HG03139 (cell line): Measurements from ENCODE around the gene SIL1.
"Not testable (repeated sequence)": the region's sequence is repeated elsewhere in the genome, so short reads cannot be mapped to it uniquely, and the experiment has no call there.

Experiments
- ATAC-seq: cut with Tn5 transposase; IDR thresholded peaks from one replicate; pipeline ENCODE4 v1.9.1; 2021; ENCODE audit not compliant: unreplicated experiment

The SIL1 gene

DNA sequence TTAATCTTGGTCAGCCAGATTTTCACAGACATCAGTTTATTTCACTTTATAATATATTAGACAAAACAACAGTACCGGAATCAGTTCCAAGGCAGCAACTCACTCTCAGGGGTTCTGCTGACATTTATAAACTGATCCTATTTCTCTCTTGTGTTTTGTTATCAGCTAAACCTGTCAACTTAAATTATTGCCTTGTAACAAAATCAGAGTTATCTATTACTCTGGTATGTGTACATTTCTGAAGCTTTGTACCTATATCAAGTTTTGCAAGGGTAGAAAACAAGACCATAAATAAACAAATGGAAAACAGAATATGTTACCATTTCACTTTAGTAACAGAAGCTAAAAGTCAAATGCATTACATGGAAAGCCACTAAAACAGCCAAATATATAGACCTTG lies 122.1 kb downstream of the SIL1 start:
- no peak for ATAC-seq

DNA sequence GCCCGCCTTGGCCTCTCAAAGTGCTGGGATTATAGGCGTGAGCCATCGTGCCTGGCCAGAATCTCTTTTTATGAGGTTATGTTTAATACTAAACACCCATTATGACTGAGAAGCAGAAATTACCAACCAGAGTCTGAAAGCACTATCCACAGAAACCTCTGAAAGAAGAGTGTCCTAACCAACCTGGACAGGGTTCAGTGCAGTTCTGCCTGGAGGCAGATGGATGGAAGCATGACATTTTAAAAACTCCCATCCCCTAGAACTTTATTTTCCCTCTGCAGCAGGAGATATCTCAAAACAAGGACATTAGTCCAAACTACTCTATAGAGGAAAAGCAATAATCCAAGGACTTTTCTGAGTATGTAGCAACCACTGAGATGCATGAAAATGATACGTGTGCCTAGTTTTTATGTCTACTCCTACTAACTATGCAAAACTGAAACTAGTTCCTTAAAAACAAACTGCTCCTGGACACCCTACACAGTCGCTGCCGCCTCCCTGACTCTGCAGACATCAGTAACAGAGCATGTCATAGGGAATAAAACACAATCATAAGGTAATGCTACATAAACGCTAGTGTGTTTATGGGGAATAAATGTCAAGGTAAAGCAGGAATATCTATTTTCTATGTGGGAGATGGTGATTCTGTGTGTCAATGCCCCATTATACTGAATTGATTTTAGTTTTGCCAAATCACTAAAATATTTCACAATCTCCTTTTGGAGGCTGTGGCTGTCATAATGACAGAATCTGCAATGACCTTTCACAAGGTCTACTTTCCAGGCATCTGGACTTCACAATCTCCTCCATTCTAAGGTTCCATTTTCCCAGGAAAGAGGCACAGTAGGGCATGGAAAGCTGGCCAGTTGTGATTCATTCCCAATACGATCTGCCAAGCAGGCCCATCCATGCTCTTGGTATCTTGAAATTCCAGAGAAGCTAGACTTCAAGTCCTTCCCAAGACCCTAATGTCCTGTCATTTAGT lies 122.8 kb downstream of the SIL1 start:
- ATAC-seq: no peak

DNA sequence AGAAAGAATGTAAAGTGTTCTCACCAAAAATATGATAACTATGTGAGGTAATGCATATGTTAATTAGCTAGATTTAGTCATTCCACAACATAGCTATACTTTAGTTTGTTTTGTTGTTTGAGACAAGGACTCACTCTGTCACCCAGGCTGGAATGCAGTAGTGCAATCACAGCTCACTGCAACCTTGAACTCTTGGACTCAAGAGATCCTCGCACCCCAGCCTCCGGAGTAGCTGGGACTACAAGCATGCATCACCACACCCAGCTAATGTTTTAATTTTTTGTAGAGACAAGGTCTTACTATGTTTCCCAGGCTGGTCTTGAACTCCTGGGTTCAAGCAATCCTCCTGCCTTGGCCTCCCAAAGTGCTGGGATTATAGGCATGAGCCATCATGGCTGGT lies 124.2 kb downstream of the SIL1 start:
- not testable (repeated sequence) for ATAC-seq

DNA sequence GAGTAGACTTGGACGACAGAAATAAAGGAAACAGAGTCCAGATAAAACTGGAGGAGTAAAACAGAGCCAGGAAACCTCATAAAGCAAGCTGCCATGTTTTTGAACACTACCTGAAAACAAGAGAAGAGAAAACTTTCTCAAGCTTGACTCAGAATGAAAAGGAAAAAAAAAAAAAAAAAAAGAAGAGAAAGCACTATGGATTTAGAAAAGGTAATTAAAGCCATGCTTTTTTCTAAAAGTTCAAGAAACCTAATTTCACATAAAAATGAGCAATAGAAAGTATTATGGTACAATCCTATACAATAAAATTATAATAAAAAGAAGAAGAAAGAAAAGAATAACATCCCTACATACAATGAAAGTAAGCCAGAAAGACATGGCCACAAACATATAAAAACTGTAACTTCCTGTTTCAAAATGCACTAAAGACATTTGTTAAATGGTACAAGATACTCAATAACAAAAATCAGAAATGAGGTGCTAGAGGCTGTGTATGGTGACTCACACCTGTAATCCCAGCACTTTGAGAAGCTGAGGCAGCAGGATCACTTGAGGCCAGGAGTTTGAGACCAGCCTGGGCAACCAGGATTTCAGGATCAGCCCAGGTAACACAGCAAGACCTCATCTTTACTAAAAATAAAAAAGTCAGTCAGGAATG lies 129.5 kb downstream of the SIL1 start:
- no peak for ATAC-seq

DNA sequence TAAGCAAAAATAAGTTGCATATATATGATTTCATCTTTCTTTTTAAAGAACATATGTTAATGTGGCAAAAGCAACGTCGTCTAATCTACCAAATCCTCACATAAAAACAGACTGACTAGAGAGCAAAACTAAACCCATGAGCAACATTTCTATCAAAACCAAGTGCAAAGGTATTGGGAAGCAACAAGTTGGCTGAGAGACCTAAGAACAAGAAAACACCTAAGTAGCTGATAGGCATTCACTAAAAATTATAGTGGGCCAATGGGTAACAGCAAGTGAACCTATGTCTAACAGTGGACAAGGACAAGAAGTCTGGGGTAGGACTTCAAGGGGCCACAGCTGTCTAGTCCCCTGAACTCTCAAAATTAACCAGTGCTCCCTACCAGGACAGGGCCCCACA lies 130.1 kb downstream of the SIL1 start:
- ATAC-seq: no peak

DNA sequence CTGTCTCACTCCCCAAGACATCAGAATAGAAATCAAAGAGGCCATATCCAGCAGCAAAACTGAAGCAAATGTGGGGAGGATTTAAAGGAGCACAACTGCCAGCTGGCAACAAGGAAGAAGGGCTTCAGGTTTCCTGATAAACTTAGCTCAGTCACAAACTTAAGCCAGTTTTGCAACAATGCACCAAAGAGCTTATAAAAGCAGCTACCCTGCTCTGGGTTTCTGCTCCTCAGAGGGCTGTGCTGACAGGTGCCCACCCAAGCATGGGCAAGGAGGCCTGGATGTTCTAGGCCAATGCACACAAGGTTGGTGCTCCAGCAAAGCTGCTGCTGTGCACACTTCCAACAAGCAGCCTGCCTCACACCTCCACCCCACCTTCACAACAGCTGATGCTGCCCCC lies 132.9 kb downstream of the SIL1 start:
- ATAC-seq: no peak

DNA sequence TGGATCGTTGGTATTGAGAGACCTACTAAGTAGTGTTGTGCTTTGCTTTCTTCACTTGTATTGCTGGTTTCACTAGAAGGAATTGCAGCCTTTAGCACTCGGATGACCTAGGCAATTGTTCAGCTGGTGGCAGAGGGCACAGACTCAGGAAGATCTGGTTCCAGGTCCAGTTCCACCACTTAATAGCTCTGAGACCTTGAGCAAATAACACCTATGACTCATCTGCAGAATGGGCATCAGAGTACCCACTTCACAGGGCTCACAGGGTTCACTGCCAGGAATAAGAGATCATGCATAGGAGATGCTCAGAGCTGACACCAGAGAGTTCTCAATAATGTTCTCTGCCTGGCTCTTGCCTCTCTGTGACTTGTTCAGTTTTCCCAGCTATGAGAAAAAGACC lies 133.6 kb downstream of the SIL1 start:
- no peak for ATAC-seq

DNA sequence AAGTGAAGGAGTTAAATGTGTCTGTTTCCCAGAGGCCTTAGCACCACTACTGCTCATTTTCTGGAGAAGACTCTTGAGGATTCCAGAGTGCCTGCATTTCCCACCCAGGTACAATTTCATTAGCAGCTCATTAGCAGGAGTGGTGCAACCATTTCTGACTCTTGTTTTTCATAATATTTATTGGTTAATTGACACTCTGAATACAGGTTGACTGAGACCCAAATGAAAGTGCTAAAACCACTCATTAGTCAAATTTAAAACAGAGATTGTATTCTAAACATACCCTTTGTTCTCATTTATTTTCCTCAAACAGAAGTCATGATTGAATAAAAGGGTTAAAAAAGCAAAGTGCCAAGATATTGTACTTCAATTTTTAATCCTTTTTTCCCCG lies 134.5 kb downstream of the SIL1 start:
- ATAC-seq: no peak

DNA sequence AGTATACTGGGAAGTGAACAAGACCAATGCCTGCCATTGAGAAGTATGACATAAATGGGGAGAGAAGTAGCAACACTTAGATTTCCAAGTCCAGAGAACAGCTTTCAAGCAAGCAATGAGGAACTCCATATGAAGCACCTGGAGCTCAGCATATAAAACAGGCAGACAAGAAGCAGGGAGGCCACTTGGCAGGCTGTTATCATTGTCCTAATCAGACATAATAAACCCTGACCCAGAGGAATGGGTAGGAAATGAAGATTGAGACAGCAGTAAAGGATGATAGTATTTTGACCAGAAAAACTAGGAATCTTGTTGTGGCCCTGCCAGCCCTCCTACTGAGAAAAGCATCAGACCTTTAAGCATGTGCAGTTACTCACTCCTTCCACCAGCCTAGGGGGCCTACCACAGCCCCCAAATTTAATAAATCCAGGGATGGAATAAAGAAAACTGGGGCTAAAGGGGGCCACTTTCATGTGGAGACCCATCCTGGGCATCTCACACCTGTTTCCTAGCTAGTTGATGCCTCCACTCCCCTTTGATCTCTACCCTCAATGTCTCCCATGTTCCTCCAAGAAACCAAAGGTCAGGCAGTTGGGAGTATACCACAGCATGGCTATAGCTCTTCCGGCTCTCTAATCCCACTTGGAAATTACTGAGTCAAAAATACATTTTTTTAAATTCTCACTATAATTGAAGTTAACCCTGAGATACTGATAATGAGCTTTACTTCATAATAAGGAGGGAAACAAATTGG lies 135.1 kb downstream of the SIL1 start:
- no peak for ATAC-seq

DNA sequence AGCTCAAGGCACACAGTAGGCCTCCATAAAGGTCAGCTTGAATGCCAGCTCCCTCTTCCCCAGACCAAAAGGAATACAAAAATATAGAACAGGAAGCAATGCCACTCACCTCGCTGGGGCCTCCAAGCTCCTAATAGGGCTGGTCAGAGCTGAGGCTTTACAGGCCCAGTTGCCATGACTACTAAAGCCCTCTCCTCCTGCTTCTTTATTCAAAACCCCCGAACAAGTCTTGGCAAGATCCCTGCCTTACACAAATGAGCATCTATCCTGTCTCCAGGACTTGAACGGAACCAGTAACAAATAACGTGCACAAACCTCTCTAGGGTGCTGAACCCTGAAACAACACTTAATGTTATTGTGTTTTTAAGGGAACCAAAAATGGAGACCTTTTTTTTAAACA lies 136.3 kb downstream of the SIL1 start:
- no peak for ATAC-seq

DNA sequence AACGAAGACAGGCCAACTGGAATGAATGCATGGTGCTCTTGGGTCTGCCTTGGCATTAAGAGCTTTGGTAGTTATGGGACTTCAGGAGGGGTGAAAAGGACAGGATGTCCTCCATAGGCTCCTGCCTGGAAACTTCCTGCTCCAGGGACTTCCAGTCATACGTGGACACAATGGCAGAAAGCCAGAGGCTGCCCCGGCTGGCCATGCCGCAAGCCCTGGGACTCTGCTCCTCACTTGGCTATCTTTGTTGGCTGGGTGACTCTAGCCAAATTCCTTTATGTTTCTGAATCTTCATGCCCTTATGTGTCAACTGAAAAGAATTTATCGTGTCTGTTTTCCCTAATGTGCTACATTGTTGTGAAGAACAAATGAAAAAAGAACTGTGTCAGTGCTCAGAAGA lies 136.9 kb downstream of the SIL1 start:
- ATAC-seq: no peak

DNA sequence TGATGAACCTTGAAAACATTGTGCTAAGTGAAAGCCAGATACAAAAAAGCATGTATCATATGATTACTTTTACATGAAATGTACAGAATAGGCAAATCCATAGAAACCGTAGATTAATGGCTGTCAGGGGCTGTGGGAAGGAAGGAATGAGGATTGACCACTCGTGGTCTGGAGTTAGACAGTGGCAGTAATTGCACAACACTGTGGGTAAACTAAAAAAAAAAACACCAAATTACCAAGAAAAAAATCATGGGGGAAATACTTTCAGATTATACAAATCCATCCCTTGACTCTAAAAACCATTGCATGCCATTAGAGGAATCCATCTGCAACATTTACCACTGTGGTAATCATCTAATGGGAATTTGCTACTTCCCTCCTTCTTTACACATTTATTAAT lies 140.0 kb downstream of the SIL1 start:
- ATAC-seq: no peak

DNA sequence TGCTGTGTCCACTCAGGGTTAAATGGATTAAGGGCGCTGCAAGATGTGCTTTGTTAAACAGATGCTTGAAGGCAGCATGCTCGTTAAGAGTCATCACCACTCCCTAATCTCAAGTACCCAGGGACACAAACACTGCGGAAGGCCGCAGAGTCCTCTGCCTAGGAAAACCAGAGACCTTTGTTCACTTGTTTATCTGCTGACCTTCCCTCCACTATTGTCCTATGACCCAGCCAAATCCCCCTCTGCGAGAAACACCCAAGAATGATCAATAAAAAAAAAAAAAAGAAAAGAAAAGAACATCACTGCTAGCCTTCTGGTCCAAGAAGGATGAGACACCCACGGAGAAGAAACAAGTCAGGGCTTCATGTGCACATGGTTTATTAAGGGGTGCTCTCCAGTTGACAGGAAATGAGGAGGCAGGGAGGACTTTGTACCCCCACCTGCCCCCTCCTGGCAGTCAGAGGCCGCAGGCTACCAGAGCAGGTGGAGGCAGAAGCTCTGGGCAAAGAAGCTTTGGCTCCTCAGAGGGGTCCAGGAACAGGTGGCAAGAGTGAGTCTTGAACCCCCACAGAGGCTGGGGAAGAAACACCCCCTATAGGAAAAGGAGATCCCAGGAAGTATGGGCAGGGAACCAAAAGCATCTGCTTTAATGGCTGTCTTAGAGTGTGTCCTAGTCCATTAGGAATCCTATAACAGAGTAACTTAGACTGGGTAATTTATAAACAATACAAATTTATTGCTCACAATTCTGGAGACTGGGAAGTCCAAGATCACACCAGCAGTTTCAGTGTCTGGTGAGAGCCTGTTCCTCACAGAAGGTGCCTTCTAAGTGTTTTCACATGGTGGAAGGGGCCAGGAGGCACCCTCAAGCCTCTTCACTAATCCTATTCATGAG lies 140.9 kb downstream of the SIL1 start:
- not testable (repeated sequence) for ATAC-seq

DNA sequence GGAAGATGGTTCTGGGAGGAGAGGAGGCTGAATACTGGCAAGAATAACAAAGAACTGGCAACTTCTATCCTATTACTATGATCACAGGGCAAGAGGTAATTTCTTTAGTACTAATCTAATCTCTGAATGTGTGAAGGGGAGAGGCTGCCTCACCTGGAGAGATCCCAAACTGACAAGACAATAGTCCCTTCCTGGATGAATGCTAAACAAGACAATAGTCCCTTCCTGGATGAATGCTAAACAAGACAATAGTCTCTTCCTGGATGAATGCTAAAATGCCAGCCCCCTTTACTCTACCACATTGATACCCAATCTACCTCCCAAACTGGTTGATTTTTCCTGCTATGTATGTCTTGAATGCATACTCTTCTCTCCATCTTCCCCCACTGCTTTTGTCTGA lies 145.2 kb downstream of the SIL1 start:
- no peak for ATAC-seq

DNA sequence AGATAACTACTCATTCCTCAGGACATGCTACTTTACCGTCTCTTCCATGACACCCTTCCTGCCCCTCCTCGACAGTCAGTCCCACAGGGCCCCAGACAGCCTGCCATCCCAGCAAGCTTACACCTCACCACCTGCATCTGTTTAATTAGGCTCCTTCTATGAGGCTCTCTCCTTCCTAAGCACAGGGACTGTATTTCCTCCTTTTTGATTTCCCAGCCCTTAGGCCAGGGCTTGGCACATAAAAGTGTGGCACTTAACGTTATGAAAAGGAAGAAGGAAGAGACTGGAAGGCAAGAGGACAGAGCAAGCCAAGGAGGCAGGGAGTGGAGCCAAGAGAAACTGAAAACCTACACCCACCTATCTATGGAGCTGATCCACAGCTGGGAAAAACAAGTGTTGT lies 146.8 kb downstream of the SIL1 start:
- ATAC-seq: no peak

DNA sequence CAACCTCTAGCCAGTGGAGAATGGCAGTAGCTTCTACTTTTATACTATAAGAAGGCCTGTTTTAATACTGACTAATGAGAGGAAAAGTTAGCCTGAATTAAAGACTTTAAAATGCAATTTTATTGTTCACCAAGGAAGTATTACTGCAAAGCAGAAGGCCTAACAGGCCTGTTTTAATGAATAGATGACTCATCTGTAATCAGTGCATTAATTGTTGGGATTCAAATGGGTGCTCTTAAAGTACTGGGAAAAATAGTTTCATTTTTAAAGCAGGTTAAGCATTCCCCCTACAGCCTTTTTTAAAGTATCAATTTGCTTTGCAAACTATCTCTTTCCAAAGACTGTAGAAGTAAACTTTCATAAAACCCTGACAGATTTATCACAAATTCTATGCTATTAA lies 147.7 kb downstream of the SIL1 start:
- ATAC-seq: no peak

DNA sequence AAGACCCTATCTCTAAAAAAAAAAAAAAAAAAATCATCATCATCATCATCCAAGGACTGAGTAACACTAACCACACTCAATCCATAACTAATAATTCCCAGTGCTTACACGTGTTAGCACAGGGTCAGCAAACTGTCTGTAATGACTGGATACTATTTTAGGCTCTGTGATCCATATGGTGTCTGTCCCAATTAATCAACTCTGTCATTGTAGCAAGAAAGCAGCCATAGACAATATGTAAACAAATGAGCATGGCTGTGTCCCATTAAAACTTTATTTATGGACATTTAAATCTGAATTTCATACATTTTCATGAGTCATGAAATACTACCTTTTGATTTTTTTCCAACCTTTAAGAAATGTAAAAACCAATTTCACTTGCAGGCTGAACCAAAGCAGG lies 148.4 kb downstream of the SIL1 start:
- no peak for ATAC-seq

DNA sequence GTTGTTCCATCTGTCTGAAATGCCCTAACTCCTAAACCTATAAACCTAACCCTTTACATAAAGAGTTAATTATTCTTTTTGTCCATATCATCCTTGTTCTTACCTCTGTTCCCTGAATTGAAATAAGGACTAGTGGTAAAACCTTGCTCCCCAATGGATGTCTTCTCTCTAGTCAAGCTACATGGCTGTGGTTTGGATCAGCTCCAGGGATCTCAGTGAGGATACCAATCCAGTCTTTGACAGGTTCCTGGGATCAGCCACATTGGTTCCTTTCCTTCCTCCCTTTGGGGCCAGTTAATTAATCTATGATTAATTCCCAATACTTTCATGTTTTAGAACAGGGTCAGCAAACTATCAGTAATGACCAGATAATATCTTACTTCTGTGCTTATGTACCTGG lies 151.6 kb downstream of the SIL1 start:
- ATAC-seq: no peak

DNA sequence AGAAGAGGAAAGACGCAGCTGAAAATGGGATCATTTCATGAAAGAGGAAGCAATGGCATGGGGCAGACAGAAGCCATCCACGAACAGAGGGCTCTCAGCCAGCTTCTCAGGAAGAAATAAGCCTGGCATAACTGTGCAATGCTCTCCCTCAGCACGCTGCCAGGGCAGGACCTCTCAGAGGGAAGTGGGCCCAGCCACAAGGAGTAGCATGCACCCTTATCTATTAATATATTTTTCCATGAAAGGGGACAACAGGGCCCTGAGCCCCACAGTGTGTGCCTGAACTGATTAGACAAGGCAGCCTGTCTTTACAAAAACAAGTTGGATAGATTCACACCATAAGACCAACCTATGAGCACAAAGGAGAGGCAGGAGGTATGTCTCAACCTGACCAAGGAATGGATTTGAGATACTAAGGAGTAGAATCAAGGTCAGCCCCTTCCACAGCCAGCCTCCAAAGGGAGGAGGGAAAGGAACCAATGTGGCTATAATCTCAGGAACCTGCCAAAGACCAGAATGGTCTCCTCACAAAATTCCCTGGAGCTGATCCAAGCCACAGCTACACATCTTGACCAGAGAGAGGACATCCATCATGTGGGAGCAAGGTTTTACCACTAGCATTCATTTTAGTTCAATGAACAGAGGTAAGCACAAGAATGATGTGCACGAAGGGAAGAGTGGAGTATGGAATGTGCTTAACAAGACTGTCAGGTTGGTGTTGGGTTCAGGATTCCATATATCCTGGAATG lies 154.8 kb downstream of the SIL1 start:
- ATAC-seq: no peak

DNA sequence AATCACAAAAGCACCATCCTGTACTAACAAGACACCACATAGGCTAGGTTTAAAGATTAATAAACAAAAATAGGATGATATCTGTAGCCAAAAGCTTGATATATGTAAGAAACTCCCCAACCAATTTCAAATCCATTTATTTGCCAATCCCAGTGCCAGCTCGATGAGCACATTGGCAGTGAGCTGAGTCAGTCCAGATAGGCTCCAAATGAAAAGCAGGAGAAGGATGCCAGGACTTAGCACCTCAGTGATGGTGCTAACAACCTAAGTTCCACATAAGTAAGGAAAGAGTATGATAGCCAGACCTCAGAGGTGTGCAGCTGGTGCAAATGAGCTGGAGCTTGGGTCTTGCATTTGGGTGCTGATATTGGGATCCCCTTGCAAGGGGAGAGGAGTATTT lies 158.1 kb downstream of the SIL1 start:
- no peak for ATAC-seq
